ENCODE results near the gene ASAP2.

GRCh38 chr2:9445089-9445488 lies 238.5 kb downstream of the ASAP2 start:
- no peak for TF ChIP-seq POLR2AphosphoS5 (IDR thresholded peaks at IDR 0.05; ENCODE audit: low read depth, low read length)
- no peak for TF ChIP-seq POLR2A (IDR thresholded peaks at IDR 0.05; ENCODE audit: low read depth, low read length)
- no peak for TF ChIP-seq TAF1 (IDR thresholded peaks at IDR 0.05; ENCODE audit: low read depth, low read length)
- TF ChIP-seq POU2F2 (IDR thresholded peaks at IDR 0.05; ENCODE audit: low read depth, low read length) = no peak
